Astrocyte of the spinal cord (primary cell): ENCODE results near the gene USHBP1.

Experiments used
- DNase-seq: peaks from one replicate; pipeline ENCODE4 v3.0.0; 2011; ENCODE audit warnings: low read depth, low spot score
- H3K4me3 ChIP-seq: 2 replicates; pipeline ENCODE4 v1.5.1; 2011; ENCODE audit warnings: low read depth, mild to moderate bottlenecking, low read length, moderate library complexity
- CTCF ChIP-seq: IDR thresholded peaks from 2 replicates; pipeline ENCODE4 v1.5.1; 2012; ENCODE audit warnings: low read depth, mild to moderate bottlenecking, low read length, inconsistent platforms
- in situ Hi-C: cut with HindIII; loops from 2 replicates; pipeline ENCODE4 v1.10.0; 2017; ENCODE audit warnings: low sequenced_read_pairs

USHBP1 gene

GRCh38 chr19:17309198-17309964 is 44.8 kb upstream of the USHBP1 start, which contains the start of gene DDA1:
TSS of gene DDA1 (plus strand) at chr19:17309563. CDS start at chr19:17309655, 92 bp downstream.
- TF ChIP-seq CTCF: no peak
- peak; percentile 100 for DNase-seq
- in situ Hi-C loops: no loop called here
- H3K4me3 ChIP-seq: peak within 1 kb of the TSS; percentile 99

- no peak for TF ChIP-seq CTCF
- in situ Hi-C loops: no loop called here
- no peak for DNase-seq
- no peak overlapping the region for H3K4me3 ChIP-seq
Measured at GRCh38 chr19:17307876-17308377, 43.4 kb upstream of the USHBP1 start.

- in situ Hi-C loops: no loop called here
- H3K4me3 ChIP-seq: peak overlapping the region; percentile 63
- TF ChIP-seq CTCF: no peak
- DNase-seq: no peak
Measured at GRCh38 chr19:17306285-17306714, 41.8 kb upstream of the USHBP1 start.

GRCh38 chr19:17305517-17306284 is 41.2 kb upstream of the USHBP1 start, which contains the start of gene MRPL34:
TSS of gene MRPL34 (plus strand) at chr19:17305872. CDS start at chr19:17305893, 21 bp downstream.
- peak within 1 kb of the TSS; percentile 63 for H3K4me3 ChIP-seq
- peak; percentile 78 for TF ChIP-seq CTCF
- peak; percentile 99 for DNase-seq
- in situ Hi-C loops: no loop called here

GRCh38 chr19:17305216-17305516 is 40.6 kb upstream of the USHBP1 start:
- peak overlapping the region; percentile 63 for H3K4me3 ChIP-seq
- in situ Hi-C loops: no loop called here
- DNase-seq: no peak
- TF ChIP-seq CTCF: no peak

GRCh38 chr19:17304386-17305215 is 40.1 kb upstream of the USHBP1 start:
- in situ Hi-C loops: no loop called here
- TF ChIP-seq CTCF: no peak
- no peak for DNase-seq
- no peak overlapping the region for H3K4me3 ChIP-seq
